Smooth muscle cell (in vitro differentiated cells): ENCODE data around the gene RPS2. TPM values are rescaled to one million over a fixed set of nuclear protein-coding genes. Genes with fewer than 3 reads are reported as not detected.

ENCODE experiments used
- DNase-seq: peaks from one replicate; lab custom pipeline; 2025; ENCODE audit not compliant: unreplicated experiment; lab: John Stamatoyannopoulos, UW
- H2AFZ ChIP-seq: fragments of 200-600 bp; sonication (generic); 2 replicates; pipeline ENCODE4 v1.6.0; 2016; ENCODE audit warnings: antibody characterized with exemption, low read depth, mild to moderate bottlenecking
- H3F3A ChIP-seq: fragments of 200-600 bp; sonication (generic); 2 replicates; pipeline ENCODE4 v1.6.0; 2017; ENCODE audit warnings: antibody characterized with exemption, low read depth
- H3K27ac ChIP-seq: fragments of 200-600 bp; sonication (generic); 2 replicates; pipeline ENCODE4 v1.5.1; 2016; ENCODE audit warnings: low read depth, mild to moderate bottlenecking
- H3K27me3 ChIP-seq: fragments of 200-600 bp; sonication (generic); 2 replicates; pipeline ENCODE4 v1.6.1; 2016; ENCODE audit warnings: low read depth, mild to moderate bottlenecking
- H3K36me3 ChIP-seq: fragments of 200-600 bp; sonication (generic); 2 replicates; pipeline ENCODE4 v1.5.1; 2016; ENCODE audit warnings: low read depth
- H3K4me1 ChIP-seq: fragments of 200-600 bp; sonication (generic); 2 replicates; pipeline ENCODE4 v1.5.1; 2016; ENCODE audit warnings: low read depth
- H3K4me2 ChIP-seq: fragments of 200-600 bp; sonication (generic); 2 replicates; pipeline ENCODE4 v1.6.0; 2016; ENCODE audit warnings: mild to moderate bottlenecking
- H3K4me3 ChIP-seq: fragments of 200-600 bp; sonication (generic); 2 replicates; pipeline ENCODE4 v1.5.1; 2016; ENCODE audit warnings: mild to moderate bottlenecking
- H3K79me2 ChIP-seq: fragments of 200-600 bp; sonication (generic); 2 replicates; pipeline ENCODE4 v1.6.0; 2016; ENCODE audit warnings: low read depth, mild to moderate bottlenecking
- H3K9ac ChIP-seq: fragments of 200-600 bp; sonication (generic); 2 replicates; pipeline ENCODE4 v1.6.0; 2016; ENCODE audit warnings: low read depth
- H3K9me3 ChIP-seq: fragments of 200-600 bp; sonication (generic); replicated peaks from 2 replicates; pipeline ENCODE4 v1.5.1; 2016; ENCODE audit warnings: low read depth
- H4K20me1 ChIP-seq: fragments of 200-600 bp; sonication (generic); 2 replicates; pipeline ENCODE4 v1.6.0; 2016; ENCODE audit warnings: low read depth
- CTCF ChIP-seq: fragments of 200-600 bp; sonication (generic); IDR thresholded peaks from 2 replicates; pipeline ENCODE4 v1.5.1; 2017; ENCODE audit warnings: borderline replicate concordance, mild to moderate bottlenecking, antibody characterized with exemption; ENCODE audit not compliant: insufficient read depth, poor library complexity, severe bottlenecking
- WGBS: methylation state at CpG from one replicate; pipeline ENCODE4 v1.1.7; 2016; ENCODE audit warnings: low lambda C conversion rate; 5-methylcytosine and 5-hydroxymethylcytosine counted together
- polyA plus RNA-seq: library from polyadenylated mRNA; unstranded; fragments of >200 nt; fragmentation: Nextera tagmentation; extraction: Ambion mirVana; gene quantifications from 2 replicates; pipeline ENCODE4 v1.2.1, GENCODE V29; 2016
- total RNA-seq: library from RNA; depleted of rRNA; stranded (reverse); fragments of >200 nt; gene quantifications from 2 replicates; pipeline ENCODE4 v1.2.3, GENCODE V29; 2014

The RPS2 gene
- total and polyA plus RNA-seq, 2 experiments from 2014 or later: 2,041 to 2,576 TPM

GRCh38 chr16:1971796-1972489 is 7.3 kb upstream of the RPS2 start, which contains the start of gene TBL3:
TSS of gene TBL3 (plus strand) at chr16:1972053. CDS start at chr16:1972165, 112 bp downstream.
- peaks cover 5% of the 10 kb centered on the region for H3K4me1 ChIP-seq
- no peak for TF ChIP-seq CTCF
- WGBS: under 1% methylated on average over 68 of the region's 78 CpGs
- no peaks in the 10 kb centered on the region for H3F3A ChIP-seq
- H3K9me3 ChIP-seq: no peaks in the 10 kb centered on the region
- H2AFZ ChIP-seq: peak within 1 kb of the TSS; percentile 40
- H3K27ac ChIP-seq: peak within 1 kb of the TSS; percentile 77
- no peaks in the 10 kb centered on the region for H3K36me3 ChIP-seq
- H3K27me3 ChIP-seq: no peaks in the 10 kb centered on the region
- peak within 1 kb of the TSS; percentile 79 for H3K4me3 ChIP-seq
- DNase-seq: peak; percentile 81
- no peaks in the 10 kb centered on the region for H4K20me1 ChIP-seq
- peak within 1 kb of the TSS; percentile 85 for H3K4me2 ChIP-seq
- peaks cover 18% of the 10 kb centered on the region for H3K79me2 ChIP-seq
- peak within 1 kb of the TSS; percentile 86 for H3K9ac ChIP-seq

- Histone ChIP-seq H3K4me3 (no peak overlapping the region), H3K27ac (no peak overlapping the region), H3K4me1 (peaks cover 18% of the 10 kb centered on the region), H3F3A (peaks cover 4% of the 10 kb centered on the region), H4K20me1 (peaks cover 12% of the 10 kb centered on the region), H3K9ac (no peak overlapping the region), H3K27me3 (no peaks in the 10 kb centered on the region), H3K79me2 (peaks cover 42% of the 10 kb centered on the region), H2AFZ (no peak overlapping the region), H3K4me2 (no peak overlapping the region), H3K36me3 (no peaks in the 10 kb centered on the region), H3K9me3 (no peaks in the 10 kb centered on the region)
- 94% methylated on average over 40 of the region's 41 CpGs for WGBS
- no peak for DNase-seq
- TF ChIP-seq CTCF: no peak
These were observed 3.7 kb upstream of the RPS2 start for GRCh38 chr16:1968146-1968953.

GRCh38 chr16:1966460-1966859 is 1.8 kb upstream of the RPS2 start, which contains the start of gene RNF151:
TSS of gene RNF151 (plus strand) at chr16:1966856. CDS start at chr16:1966882, 26 bp downstream.
- H3K4me3 ChIP-seq: peak within 1 kb of the TSS; percentile 79
- no peaks in the 10 kb centered on the region for H3K36me3 ChIP-seq
- H3K79me2 ChIP-seq: peaks cover 36% of the 10 kb centered on the region
- 99% methylated on average over 6 of the region's 6 CpGs for WGBS
- H3K9me3 ChIP-seq: no peaks in the 10 kb centered on the region
- peaks cover 20% of the 10 kb centered on the region for H3K4me1 ChIP-seq
- H4K20me1 ChIP-seq: peaks cover 31% of the 10 kb centered on the region
- H3K27ac ChIP-seq: peak within 1 kb of the TSS; percentile 95
- H3K4me2 ChIP-seq: peak within 1 kb of the TSS; percentile 88
- H3K27me3 ChIP-seq: no peaks in the 10 kb centered on the region
- H2AFZ ChIP-seq: no peak within 1 kb of the TSS
- no peak for DNase-seq
- peak within 1 kb of the TSS; percentile 98 for H3K9ac ChIP-seq
- no peak for TF ChIP-seq CTCF
- H3F3A ChIP-seq: peaks cover 18% of the 10 kb centered on the region
